Chondrocyte (in vitro differentiated cells): Measurements from ENCODE around the gene KCNQ4. TPM values are rescaled to one million over a fixed set of nuclear protein-coding genes. Genes with fewer than 3 reads are reported as not detected.

Experiments
- DNase-seq: peaks from one replicate; pipeline ENCODE4 v3.0.0; 2021; ENCODE audit warnings: mixed read lengths, low spot score
- H3K27ac Mint-ChIP-seq: one replicate; pipeline ENCODE4 v1.8.0; 2021; ENCODE audit warnings: mild to moderate bottlenecking, moderate library complexity, mixed read lengths; ENCODE audit not compliant: unreplicated experiment
- H3K27me3 Mint-ChIP-seq: 2 replicates; pipeline ENCODE4 v1.8.0; 2021; ENCODE audit warnings: low read depth, mixed read lengths
- H3K36me3 Mint-ChIP-seq: 2 replicates; pipeline ENCODE4 v1.8.0; 2021; ENCODE audit warnings: low read depth, mixed read lengths
- H3K4me1 Mint-ChIP-seq: 2 replicates; pipeline ENCODE4 v1.8.0; 2021; ENCODE audit warnings: low read depth, mild to moderate bottlenecking, mixed read lengths
- H3K4me3 Mint-ChIP-seq: one replicate; pipeline ENCODE4 v1.8.0; 2021; ENCODE audit warnings: mild to moderate bottlenecking, moderate library complexity, mixed read lengths; ENCODE audit not compliant: unreplicated experiment
- H3K9me3 Mint-ChIP-seq: 2 replicates; pipeline ENCODE4 v1.8.0; 2021; ENCODE audit warnings: low read depth, mixed read lengths
- total RNA-seq: library from RNA; stranded (reverse); gene quantifications from 3 replicates; pipeline ENCODE4 v1.2.1, GENCODE V29; 2021
- TF ChIP-seq, protein P1 (sequence below): fragments of 200-600 bp; sonication (generic); IDR thresholded peaks from 2 replicates; pipeline ENCODE4 v1.5.0; 2021; ENCODE audit warnings: antibody characterized with exemption, mild to moderate bottlenecking, moderate library complexity

The KCNQ4 gene
- total RNA-seq, 1 donor from 2014 or later = 3.4 TPM

- Mint-ChIP-seq H3K9me3 (peaks cover 6% of the 10 kb centered on the region), H3K4me3 (no peak overlapping the region), H3K36me3 (peaks cover 3% of the 10 kb centered on the region), H3K4me1 (peaks cover 6% of the 10 kb centered on the region), H3K27me3 (no peaks in the 10 kb centered on the region), H3K27ac (no peak overlapping the region)
- DNase-seq = no peak
- TF ChIP-seq, protein P1, sequence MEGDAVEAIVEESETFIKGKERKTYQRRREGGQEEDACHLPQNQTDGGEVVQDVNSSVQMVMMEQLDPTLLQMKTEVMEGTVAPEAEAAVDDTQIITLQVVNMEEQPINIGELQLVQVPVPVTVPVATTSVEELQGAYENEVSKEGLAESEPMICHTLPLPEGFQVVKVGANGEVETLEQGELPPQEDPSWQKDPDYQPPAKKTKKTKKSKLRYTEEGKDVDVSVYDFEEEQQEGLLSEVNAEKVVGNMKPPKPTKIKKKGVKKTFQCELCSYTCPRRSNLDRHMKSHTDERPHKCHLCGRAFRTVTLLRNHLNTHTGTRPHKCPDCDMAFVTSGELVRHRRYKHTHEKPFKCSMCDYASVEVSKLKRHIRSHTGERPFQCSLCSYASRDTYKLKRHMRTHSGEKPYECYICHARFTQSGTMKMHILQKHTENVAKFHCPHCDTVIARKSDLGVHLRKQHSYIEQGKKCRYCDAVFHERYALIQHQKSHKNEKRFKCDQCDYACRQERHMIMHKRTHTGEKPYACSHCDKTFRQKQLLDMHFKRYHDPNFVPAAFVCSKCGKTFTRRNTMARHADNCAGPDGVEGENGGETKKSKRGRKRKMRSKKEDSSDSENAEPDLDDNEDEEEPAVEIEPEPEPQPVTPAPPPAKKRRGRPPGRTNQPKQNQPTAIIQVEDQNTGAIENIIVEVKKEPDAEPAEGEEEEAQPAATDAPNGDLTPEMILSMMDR = no peak
These were observed 61.6 kb downstream of the KCNQ4 start for GRCh38 chr1:40844887-40845878.

DNA sequence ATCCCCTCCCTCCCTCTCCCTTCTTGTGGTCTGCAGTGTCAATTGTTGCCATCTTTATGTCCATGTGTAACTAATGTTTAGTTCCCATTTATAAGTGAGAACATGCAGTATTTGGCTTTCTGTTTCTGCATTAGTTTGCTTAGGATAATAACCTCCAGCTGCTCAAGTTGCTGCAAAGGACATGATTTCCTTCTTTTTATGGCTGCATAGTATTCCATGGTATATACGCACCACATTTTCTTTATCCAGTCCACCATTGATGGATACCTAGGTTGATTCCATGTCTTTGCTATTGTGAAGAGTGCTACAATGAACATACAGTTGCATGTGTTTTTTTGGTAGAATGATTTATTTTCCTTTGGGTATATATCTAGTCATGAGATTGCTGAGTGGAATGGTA lies 62.3 kb downstream of the KCNQ4 start:
- Mint-ChIP-seq H3K9me3 (peaks cover 6% of the 10 kb centered on the region), H3K36me3 (peaks cover 3% of the 10 kb centered on the region), H3K4me3 (no peak overlapping the region), H3K27ac (no peak overlapping the region), H3K4me1 (peaks cover 6% of the 10 kb centered on the region), H3K27me3 (no peaks in the 10 kb centered on the region)
- no peak for DNase-seq
- TF ChIP-seq, protein P1 = no peak

- TF ChIP-seq, protein P1 = no peak
- peaks cover 6% of the 10 kb centered on the region for H3K9me3 Mint-ChIP-seq
- H3K4me1 Mint-ChIP-seq = peaks cover 6% of the 10 kb centered on the region
- peaks cover 3% of the 10 kb centered on the region for H3K36me3 Mint-ChIP-seq
- no peak overlapping the region for H3K4me3 Mint-ChIP-seq
- DNase-seq = no peak
- H3K27me3 Mint-ChIP-seq = no peaks in the 10 kb centered on the region
- H3K27ac Mint-ChIP-seq = no peak overlapping the region
These were observed 63.6 kb downstream of the KCNQ4 start for GRCh38 chr1:40847023-40847745.

- peaks cover 6% of the 10 kb centered on the region for H3K4me1 Mint-ChIP-seq
- H3K27me3 Mint-ChIP-seq = no peaks in the 10 kb centered on the region
- no peak overlapping the region for H3K4me3 Mint-ChIP-seq
- H3K36me3 Mint-ChIP-seq = no peaks in the 10 kb centered on the region
- no peak for DNase-seq
- no peaks in the 10 kb centered on the region for H3K9me3 Mint-ChIP-seq
- H3K27ac Mint-ChIP-seq = no peak overlapping the region
- TF ChIP-seq, protein P1 = peak; percentile 91
These were observed 65.1 kb downstream of the KCNQ4 start for GRCh38 chr1:40848530-40849189.
